Ramos (cell line): Measurements from ENCODE around the gene VAMP8.
"Not testable (repeated sequence)": the region's sequence is repeated elsewhere in the genome, so short reads cannot be mapped to it uniquely, and the experiment has no call there.

Source experiments
- in situ Hi-C: fragments of 300-500 bp; cut with MboI; formaldehyde crosslinking; loops from one replicate; pipeline ENCODE4 v1.14.3; 2022; ENCODE audit warnings: low sequenced_read_pairs; ENCODE audit not compliant: unreplicated experiment

The VAMP8 gene

DNA sequence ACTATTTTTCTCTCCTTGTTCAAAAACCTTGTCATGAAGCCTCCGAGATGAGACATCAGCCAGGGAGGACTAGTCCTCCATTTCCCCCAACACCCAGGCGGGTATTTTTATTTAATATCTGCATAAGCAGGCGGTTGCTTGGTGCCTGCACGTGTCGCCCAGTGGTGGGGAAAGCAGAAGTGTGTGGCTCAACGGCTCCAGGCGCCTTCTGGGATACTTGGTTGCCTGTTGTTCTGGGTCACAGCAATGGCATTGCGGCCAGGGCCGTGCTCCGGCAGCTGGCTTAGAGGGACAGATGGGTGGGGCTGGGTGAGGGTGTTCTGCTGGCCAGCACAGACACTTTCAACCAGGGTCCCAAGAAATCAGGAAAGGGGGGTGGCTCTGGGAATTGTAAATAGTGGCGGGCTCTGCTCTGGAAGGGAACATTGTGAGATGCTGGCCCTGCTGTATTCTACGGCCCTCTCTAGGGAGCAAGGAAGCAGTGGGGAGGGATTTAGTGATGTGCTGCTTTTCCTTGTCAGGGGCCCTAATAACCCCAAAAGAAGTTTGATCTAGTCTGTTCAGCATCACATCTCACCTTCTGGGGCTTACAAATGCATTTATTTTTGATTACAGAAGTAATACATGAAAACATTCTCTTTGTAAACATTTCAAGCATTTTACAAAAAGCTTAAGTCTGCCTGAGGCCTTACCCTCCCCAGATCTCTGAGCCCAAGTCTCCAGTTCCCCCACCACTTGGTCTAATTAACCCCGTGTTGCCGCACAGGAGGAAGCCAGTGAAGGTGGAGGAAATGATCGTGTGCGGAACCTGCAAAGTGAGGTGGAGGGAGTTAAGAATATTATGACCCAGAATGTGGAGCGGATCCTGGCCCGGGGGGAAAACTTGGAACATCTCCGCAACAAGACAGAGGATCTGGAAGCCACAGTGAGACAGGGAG is 1.1 kb downstream of the VAMP8 start:
- in situ Hi-C loops, result no loop called here

DNA sequence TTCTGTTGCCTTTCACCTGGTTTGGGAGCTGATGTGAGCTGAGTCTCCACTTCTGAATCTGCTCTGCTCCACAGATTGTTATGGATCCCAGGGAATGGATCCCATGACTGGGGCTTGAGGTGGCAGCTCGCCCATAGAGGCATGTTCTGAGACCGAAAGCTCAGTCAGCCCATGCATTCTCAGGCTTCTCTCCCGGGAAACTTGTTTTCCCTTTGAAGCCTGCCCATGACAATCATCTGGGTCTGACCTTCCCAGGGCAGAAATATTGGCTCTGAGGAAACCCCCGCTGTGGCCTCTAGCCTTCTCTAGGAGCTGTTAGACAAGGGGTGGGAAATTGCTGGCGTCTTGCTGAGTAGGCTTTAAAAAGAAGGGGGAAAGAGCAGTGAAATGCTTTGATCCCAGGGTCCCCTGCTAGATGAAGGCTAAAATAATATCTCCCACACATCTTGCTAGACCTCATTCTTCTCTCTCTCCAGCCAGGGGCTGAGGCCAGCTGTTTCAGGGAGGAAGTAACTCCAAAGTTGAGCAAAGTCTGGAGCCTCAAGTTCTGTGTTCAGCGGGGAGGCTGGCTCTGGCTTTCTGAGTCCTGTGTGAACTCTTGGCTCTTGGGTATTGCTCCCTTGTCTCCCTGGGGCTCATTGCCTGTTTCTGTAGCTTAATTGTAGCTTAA is 2.0 kb downstream of the VAMP8 start:
- in situ Hi-C loops, result no loop called here

DNA sequence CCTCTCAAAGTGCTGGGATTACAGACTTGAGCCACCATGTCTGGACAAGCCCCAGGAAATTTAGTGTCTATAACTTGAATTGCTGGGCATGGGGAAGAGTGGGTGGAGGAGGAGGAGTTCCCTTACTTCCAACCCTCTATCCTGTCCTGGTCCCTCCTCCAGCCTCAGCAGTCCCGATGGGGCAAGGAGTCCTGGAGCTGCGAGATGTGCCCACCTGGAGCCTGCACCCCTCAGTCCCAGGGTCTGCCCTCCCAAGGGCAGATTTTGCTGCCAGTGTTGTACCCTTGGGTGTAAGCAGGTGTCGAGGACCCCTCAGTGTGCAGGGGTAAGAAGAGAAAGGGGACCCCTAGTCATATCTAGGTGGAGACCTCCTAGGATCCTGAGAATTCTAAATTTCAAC is 2.8 kb downstream of the VAMP8 start:
- in situ Hi-C loops, result no loop called here

DNA sequence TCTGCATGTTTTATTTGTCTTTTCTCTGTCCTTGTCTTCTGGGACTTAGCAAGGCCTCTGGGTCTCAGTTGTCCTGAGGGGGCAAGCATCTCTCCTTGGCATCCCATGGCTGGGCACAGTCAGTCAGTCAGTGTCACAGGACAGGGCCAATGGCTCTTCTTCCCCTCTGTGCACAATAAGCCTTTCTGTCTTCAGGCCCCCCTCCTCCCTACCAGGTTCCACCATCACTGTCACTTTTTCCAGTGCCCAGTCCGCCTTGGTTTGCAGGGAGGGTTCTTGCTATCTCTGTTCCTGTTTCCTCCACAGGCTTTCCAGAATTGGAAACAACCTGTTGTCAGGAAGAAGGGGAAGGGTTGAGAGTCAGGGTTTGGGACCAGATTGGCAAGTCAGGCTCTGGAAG is 5.1 kb downstream of the VAMP8 start:
- in situ Hi-C loops, result no loop called here

DNA sequence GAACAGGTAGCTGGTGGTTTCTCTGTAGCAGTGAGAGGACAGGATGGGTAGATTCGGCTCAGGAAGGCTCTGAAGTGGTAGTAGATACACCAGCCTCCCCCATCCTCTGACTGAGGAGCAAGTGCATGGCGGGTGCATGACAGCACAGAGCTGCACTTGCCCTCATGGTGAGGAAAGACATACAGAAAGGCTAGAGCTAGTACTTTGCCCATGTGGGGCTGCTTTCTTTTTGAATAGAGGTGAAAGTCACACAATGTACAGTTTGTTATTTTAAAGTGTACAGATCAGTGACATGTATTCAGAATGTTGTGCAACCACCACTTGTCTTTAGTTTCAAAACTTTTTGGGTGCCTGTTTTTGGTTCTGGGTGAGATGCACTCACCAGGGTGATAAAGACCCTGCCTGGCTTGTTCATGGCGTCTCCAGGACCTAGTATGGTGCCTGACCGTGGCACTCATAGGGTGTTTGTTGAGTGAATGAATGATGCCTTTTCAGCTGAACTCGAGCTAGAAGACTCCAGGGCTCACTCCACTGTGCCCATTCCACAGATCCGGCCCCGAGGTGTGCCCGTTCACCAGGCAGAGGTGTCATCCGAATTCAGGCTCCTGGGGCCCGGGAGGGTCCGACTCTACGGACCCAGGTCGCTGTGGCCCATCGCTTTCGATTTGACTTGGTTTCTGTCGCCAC is 6.4 kb downstream of the VAMP8 start:
- in situ Hi-C loops, result no loop called here

DNA sequence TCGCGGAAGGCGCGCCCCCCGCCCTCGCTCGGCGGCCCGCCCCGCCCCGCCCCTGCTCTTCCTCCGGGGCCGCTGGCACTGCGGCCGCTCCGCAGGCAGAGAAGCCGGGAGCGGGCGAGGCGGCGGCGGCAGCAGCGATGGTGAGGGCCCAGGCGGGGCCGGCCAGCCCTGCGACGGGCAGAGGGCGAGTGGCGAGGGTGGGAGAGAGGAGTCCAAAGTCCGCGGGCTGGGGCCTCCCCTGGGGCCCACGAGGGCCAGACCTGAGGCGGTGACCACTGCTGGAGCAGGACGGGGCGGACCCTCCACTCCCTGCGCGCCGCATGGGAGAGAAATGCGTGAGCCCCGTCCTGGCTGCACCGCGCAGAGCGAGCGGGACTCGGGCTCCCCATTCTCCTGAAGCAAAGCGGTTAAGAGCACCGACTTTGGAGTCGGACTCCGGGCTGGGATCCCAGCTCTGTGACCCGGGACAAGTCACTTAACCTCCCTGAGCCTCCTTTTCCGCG is 7.0 kb downstream of the VAMP8 start, which contains the start of gene VAMP5:
TSS of gene VAMP5 (plus strand) at position 78 of the 503 bp plus-strand sequence. CDS start at position 138, 60 bp downstream.
- in situ Hi-C loops, result no loop called here

DNA sequence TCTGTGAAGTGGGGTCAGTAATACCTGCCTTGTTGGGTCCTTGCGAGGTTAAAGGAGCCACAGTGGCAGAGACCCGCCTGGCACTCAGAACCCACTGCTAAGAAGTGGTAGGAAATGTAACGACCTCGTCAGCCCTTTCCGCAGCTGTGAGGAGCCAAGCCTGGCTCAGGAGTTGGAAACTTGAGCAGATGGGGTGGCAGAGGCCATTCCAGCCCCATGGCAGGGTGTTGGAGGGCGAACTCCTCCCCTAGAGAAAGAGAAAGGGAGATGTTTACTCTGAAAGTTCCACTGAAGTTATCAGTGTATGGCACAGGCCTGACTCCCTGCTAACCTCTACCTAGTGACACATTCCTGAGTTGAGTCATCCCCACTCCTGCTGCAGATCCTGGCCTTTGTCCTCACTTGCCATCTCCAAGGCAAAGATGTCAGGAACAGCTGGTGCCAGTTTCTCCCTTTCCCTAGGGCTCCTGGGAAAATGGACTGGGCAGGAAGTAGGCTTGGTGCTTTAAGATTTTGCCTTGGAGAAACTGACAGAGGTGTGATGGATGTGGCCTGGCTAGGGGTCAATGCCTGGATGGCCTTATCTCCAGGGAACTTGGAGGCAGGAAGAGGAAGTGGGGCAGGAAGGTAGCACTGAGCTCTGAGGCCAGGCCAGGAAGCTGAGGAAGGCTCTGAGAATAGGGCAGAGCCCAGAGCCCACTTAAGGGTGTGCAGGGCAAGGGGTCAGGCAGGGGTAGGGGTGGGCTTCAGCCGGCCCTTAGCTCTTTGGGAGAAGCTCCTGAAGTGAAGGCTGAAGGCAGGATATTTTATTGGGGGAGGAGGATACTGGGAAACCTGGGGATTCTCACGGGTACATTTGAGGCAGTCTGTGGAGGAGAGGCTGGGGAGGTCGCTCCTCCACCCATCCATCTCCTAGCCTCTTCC is 7.7 kb downstream of the VAMP8 start:
- in situ Hi-C loops, result no loop called here

DNA sequence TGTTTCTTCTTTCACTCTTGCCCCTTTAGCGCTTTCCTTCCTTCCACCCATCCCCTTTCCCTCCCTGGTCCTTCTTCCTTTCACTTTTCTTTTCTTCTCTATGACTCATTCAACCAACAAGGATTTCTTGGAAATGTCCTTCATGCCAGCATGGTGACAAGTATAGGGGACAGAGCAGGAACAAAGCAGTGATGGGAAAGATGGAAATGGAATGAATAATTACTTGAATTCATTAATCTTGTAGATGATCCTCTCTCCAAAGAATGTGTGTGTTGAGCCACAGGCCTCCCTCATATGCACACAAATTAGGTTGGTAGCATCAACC is 8.4 kb downstream of the VAMP8 start:
- in situ Hi-C loops, result no loop called here

DNA sequence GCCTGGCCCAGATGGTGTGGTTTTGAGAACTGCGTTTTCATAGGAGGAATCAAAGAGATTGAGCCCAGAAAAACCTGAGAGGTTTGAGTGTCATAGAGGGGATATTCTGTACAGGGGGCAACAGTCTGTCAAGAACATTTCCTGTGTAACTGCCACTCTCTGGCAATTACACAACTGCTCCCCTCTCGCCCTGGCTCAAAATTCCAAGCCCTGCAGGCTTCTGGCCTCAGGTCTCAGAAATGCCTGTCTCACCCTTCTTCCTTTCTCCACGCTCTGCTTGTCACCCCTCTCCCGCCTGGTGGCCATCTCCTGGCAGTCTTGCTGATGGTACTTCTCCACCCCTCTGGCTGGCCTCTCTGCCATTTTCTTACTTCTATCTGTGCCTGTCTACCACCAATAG is 10.8 kb downstream of the VAMP8 start:
- in situ Hi-C loops, result no loop called here

DNA sequence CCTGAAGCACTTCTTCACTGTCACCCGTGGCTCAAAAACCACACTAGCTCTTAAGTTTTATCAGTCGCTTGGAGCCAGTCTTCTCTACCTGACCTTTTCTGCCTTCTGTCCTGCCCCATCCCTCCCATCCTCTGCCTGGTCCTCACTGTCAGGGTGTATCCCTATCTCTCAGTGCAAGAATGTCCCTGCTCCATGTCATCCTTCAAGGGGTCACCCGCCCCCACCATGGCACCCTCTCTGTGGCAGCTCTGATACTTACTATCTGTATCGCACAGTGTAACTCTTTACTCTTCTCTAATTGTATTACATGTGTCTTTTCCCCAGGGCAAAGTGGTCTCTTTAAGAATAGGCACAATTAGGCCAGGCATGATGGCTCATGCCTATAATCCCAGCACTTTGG is 11.3 kb downstream of the VAMP8 start:
- in situ Hi-C loops, result no loop called here

DNA sequence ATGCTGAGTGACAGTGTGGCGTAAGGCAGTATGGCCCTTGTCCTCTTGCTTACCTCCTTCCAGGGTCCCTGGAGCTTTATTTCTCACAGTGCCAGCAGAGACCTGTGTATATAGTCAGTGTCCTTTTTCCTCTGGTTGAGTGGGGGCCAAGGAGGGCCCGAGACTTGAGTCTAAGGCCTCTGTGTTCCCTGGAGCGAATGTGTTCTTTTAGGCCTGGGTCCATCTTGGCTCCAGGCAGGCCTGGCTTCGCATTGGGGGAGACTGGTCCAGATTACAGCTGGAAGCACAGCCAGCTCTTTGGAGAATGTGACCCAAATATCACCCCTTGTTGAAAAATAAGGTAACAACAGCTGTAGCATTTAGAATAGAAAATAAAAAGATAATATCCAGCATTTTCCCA is 11.8 kb downstream of the VAMP8 start:
- in situ Hi-C loops, result no loop called here

DNA sequence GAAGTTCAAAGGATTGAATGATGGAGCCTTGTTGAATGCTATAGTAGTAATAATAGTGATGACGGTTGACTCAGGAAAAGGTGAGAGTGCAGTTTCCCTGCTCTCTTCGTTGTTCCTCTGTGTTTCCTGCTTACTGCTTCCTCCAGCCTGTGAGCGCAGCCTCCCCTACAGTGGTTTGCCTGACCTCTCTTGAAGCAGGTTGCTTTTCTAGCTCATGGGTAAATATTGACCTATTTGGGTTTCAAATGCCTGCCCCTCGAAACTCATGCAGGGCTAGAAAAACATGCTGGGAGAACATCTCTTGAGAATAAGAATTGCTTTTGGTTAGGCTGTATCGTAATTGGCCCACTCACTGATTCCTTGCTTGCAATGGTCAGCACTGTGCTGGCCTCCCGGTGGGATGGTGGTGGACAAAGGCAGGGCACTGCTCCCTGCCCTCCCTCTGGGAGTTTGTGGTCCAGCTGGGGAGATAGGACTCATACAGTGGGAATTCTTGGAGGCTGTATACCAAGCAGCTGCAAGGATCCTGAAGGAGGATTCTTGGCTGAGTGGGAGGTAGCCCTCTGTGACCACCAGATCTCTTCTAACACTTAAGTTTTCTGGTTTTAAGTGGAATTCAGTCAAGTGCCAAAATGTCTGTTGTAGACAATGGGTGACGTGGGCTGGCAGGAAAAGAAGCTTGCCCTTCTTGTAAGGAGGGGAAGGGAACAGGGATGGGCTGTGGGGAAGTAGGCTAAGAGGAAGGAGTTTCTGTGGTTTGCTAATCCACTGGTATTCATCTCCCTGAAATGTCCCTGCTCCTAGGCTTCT is 12.8 kb downstream of the VAMP8 start:
- in situ Hi-C loops, result no loop called here

DNA sequence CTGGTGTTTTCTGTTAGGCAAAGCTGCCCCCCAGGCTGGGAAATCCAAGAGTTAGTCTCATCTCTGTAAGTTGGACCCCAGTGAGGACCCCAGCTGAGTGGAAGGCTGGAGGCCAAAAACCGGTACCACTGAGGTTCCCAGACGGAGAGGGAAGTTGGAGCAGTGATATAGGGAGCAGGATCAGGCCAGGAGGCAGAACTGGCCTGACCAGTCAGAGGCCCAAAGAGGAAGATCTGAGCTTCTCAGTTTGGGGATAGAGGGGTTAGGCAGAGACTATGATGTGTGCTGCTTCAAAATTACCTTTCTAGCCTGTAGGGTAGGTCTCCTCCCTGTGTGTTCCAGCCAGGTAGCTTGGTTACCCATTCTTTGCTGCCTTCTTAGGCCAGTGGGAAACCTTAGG is 13.6 kb downstream of the VAMP8 start:
- in situ Hi-C loops, result no loop called here

DNA sequence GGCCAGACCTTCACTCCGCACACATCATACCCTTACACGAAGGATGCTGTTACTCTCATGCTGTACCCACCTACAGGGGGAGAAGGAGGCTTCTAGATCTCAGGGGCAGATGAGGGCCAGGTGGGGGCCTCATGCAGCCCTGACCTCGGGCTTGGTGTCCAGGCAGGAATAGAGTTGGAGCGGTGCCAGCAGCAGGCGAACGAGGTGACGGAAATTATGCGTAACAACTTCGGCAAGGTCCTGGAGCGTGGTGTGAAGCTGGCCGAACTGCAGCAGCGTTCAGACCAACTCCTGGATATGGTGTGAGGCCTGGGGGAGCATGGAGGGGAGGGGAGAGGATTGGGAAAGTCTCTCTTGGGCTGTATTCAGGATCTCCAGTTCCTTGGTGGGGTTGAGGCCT is 14.2 kb downstream of the VAMP8 start:
- in situ Hi-C loops, result no loop called here

DNA sequence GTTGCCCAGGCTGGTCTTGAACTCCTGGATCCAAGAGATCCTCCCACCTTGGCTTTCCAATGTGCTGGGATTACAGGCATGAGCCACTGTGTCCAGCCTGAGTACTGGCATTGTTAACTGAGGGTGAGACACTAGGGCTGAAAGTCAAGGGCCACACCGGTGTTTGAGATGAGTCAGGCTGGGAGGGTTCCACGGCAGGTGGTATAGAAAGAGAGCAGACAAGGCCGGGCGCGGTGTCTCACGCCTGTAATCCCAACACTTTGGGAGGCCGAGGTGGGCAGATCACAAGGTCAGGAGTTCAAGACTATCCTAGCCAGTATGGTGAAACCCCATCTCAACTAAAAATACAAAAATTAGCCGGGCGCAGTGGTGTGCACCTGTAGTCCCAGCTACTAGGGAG is 14.9 kb downstream of the VAMP8 start:
- in situ Hi-C loops, result not testable (repeated sequence)

DNA sequence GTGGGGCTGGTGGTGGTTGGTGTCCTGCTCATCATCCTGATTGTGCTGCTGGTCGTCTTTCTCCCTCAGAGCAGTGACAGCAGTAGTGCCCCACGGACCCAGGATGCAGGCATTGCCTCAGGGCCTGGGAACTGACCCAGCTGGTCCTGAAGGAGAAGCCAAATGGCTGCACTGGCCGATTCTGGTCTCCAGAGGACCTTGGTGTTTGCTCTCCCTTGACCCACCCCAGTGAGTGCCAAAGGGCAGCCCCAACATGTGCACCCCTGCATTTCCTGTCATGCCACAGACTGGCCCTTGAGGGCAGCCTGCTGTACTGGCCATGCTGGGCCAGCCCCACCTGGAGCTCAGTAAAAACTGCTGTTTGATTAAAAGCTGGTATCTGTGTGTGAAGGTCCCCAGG is 15.6 kb downstream of the VAMP8 start:
- in situ Hi-C loops, result no loop called here

DNA sequence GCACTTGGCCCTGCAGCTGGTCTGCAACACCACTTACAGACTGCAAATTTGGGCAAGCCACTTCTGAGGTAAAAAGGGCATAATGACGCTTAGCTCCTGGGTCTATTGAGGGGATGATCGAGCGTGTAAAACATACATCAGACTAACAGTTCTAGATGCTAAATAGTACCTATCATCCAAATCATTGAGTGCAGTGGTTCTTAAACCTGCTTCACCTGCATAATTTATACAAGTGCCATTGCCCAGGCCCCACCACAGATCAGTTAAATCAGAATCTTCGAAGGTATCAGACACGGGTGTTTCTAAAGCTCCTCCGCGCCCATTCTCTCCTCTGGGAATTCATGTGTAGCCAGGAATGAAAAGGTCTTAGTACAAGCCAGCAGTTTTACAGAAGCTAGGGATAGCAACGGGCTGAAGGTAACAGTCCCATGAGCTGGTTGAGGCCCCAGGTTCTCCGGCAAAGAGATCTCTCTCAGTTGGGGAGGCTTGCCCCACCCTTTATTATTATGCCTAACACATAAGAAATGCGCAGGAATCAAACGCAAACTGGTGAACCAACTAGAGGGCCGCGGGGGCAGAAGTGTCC is 17.4 kb downstream of the VAMP8 start:
- in situ Hi-C loops, result no loop called here

DNA sequence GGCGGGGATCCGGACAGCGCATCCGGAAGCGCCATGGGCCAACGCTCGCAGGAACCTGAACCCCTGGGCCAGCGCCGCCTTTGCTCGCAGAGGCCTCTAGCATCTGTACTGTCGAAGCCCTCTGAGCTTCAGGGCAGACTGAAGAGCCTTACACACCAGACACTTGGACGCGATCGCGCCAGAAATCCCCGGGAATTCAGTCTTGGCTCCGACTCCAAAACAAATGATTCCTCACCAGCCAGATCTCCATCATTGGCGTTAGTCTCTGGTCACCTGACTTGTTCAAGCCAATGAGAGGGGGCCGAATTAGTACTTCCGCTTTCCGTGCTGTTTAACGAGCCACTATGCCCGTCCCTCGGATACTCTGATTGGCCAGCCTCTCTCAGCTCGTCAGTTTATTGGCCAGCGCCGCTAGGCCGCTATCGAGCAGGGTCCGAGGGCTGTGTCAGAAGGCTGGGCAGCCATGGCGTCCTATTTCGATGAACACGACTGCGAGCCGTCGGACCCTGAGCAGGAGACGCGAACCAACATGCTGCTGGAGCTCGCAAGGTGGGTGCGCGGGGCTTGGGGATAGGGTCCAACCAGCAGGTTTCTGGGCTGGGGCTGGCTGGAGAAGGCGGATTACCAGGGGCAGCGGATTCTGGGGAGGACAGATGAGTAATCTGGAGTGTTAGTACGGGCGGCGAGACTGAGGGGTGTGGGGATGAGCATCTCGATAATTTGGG is 18.1 kb downstream of the VAMP8 start, which contains the start of gene RNF181:
TSS of gene RNF181 (plus strand) at position 445 of the 725 bp plus-strand sequence. CDS start at position 464, 19 bp downstream.
- in situ Hi-C loops, result no loop called here
